Measurements from ENCODE around the gene MS4A6A.
"Not testable (repeated sequence)": the region's sequence is repeated elsewhere in the genome, so short reads cannot be mapped to it uniquely, and the experiment has no call there.

MS4A6A gene, protein sequence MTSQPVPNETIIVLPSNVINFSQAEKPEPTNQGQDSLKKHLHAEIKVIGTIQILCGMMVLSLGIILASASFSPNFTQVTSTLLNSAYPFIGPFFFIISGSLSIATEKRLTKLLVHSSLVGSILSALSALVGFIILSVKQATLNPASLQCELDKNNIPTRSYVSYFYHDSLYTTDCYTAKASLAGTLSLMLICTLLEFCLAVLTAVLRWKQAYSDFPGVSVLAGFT

DNA sequence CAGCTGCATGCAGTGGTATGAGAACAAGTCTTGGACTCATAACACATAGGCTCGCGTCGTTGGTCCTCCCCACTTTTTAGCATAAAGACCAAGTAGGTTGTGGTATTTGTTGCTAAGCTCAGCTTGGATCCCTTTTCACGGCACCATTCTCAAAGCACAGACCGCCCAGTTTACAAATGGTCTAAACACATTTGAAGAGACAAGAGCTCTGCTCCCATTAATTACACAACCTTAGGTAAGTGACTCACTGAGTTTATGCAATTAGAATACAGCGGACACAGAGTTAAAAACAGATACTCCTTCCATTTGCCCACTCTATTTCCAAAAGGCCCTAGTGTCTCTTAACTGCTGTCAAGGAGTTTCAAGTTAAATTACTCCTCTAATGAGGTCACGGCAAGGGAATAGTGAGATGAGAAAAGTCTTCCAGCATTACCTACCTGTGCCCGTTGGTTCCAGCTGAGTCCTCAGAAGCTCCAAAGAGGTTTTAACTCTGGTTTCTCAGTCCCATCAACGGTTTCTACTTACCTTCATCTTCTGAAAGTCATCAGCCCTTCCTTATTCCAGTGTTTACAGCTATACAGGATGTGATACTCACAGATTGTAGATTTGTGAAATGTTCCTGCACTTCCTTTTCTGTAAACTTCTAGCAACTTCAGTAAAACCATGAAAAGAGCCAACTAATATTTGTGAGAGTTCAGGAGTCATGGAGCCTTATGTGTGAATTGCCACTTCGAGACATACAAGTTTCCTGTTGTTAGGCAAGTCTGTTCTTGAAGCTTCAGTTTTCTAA is at the start of gene MS4A6A:
Gene MS4A6A, minus strand, starts transcription at position 543 of the 790 bp plus-strand sequence. CDS start 1,356 bp downstream, outside the sequence.
- DNase-seq: no peak

DNA sequence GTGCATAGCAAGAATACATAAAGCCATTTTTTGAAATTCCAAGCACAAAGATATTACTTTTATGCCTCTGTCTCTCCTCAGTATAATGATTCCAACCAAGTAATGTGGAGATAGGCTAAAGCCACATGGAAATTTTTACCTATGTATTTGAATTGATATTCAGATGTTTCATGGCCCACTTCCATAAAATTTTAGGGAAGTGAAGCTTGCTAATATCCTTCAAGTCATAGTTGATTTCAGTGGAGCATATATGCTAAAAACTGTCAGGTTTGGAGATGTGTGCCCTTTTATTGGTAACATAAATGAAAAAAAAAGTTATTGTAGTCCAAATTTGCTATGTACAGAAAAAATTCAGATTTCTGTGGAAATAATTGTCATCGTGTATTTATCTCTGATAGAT is 47.8 kb upstream of the MS4A6A start:
- no peak for DNase-seq

DNA sequence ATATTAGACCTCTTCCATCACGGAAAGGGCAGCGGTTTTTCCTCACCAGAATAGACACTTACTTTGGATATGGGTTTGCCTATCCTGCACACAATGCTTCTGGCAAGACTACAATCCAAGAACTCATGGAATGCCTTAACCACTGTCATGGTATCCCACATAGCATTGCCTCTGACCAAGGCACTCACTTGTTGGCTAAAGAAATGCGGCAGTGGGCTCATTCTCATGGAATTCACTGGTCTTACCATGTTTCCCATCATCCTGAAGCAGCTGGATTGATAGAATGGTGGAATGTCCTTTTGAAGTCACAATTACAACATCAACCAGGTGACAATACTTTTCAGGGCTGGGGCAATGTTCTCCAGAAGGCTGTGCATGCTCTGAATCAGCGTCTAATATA is 39.3 kb upstream of the MS4A6A start:
- DNase-seq: no peak

GRCh38 chr11:60221692-60222091 is 38.8 kb upstream of the MS4A6A start:
- DNase-seq: no peak

- DNase-seq: no peak
Observed at GRCh38 chr11:60221181-60221580, 38.3 kb upstream of the MS4A6A start.

DNA sequence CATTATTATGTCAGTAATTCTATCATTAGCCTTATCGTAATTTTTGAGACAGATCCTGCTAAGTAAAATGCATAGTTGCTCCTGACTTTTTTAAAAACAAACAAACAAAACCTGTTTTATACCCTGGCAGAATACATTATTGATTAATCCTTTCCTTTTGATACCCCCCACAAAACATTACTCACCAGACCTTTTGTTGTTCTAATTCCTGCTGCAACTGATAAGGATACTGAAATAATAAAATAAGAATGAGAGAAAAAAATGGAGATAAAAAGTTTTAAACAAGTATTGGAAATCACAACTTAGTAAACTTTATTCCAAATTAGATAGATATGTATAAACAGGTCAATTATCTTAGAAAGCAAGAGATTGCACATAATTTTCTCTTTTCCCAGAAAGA is 31.5 kb upstream of the MS4A6A start:
- no peak for DNase-seq

- no peak for DNase-seq
Observed at GRCh38 chr11:60211206-60211605, 28.3 kb upstream of the MS4A6A start.

DNA sequence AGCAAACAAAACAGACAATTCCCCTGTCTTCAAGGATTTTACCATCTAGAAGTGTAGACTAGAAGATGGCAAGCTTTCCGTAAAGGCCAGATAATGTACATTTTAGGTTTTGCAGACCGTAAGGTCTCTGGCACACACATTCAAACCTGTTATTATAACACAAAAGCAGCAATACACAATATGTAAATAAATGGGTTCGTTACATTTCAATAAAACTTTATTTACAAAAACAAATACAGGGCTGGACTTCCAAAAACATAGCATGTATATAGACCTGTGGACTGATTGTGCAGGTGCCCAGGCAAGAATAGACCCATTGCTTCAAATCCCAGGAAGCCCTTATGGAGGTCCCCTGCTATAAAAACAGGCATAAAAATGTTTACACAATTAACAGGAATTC is 27.1 kb upstream of the MS4A6A start:
- DNase-seq: no peak

DNA sequence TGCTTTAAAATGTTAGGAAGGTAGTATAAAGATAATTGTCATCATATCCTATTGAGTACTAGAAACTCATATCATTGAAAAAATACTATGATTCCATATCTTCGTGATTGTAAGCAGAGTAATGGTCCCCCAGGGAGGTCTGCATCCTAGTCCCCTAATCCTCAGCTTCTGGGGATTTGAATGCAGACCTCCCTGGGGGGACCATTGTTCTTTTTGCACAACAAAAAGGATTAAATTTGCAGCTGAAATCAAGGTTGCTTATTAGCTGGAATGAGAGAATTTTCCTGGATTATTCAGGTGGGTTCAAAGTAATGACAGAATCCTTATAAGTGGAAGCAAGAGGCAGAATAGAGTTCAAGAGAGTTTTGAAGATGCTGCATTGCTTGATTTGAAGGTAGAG is 26.1 kb upstream of the MS4A6A start:
- DNase-seq: no peak

DNA sequence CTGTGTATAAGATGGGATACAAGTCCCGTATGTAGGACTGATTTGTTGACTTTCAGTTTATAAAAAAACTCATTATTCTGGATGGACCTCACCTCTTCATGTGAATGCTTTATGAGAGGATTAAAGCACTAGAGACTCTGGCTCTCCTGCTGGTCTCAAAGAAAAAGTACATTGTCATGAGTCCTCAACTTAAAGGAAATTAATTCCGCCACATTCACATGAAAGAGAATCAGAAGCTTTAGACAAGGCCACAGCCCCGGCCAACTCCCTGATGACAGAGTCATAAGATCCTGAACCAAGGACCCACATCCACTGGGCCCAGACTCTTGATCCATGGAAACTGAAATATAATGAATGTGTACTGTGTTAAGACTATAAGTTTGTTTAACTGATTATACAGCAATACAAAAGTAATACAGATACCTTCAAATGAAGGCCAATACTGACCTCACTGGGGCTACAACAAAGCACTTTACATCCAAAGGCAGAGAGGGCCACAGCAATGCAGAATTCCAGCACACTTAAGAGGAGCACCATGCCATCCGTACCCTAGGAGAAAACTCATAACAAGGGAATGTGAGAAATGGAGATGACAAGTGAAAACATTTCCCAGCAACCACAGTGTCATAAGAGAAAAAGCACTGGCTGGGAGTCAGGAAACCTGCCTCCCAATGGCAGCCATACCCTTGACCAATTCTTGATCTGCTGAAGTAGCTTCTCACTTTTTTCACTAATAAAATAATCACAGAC is 25.4 kb upstream of the MS4A6A start:
- no peak for DNase-seq

DNA sequence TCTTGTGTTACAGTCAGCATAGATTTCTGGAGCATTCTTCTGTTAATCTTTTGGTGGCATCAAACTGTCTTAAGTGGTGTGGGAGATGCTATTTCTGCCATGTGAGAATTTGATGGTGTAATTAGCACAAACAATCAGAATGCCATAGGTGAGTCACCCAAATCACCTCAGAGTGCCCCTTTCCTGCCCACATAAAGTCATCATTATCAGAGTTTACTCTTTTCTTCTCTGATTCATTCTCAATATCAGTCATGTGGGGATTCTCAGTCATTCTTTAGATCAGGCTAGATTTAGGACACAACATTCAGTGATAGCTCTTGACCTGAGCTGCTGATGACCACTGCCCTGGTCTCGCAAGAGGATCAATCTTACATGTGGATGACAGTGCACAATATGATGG is 23.7 kb upstream of the MS4A6A start:
- DNase-seq: no peak

- DNase-seq: no peak
Observed at GRCh38 chr11:60204922-60205321, 22.0 kb upstream of the MS4A6A start.

GRCh38 chr11:60201334-60201733 is 18.5 kb upstream of the MS4A6A start:
- DNase-seq: not testable (repeated sequence)

DNA sequence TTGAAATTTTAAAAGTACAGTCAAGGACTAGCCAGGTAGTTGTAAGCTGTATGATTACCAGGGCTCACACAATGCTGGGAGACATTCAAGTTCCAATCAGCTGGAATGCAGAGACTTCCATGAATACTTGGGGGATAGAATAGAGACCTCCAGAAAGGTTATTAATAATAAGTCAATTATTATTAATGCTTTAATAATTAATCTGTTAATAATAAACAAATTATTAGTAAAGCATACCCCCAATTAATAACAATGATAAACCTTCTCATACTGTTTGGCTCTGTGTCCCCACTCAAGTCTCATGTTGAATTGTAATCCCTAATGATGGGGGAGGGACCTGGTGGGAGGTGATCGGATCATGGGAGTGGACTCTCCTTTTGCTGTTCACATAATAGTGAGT is 14.6 kb upstream of the MS4A6A start:
- DNase-seq: no peak

- no peak for DNase-seq
Observed at GRCh38 chr11:60195923-60196368, 13.1 kb upstream of the MS4A6A start.

DNA sequence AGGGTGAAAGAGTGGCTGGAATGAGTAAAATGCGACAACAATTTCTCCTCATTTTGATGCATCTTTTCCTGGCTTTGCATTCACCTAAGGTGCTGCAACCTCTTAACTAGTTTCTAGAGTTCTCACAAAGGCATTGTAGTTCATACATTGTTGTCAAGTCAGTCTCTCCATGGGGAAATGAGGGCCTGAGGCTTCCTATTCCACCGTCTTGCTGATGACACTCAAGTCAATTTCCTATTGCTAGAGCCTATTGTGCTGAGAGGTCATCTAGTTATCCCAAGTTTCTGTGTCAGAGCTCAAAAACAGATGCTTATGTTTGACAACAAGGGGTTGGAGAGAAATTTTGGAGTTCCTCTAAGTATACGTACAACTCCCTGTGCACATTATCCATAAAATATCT is 11.6 kb upstream of the MS4A6A start:
- no peak for DNase-seq

- no peak for DNase-seq
Observed at GRCh38 chr11:60193687-60194433, 11.0 kb upstream of the MS4A6A start.

DNA sequence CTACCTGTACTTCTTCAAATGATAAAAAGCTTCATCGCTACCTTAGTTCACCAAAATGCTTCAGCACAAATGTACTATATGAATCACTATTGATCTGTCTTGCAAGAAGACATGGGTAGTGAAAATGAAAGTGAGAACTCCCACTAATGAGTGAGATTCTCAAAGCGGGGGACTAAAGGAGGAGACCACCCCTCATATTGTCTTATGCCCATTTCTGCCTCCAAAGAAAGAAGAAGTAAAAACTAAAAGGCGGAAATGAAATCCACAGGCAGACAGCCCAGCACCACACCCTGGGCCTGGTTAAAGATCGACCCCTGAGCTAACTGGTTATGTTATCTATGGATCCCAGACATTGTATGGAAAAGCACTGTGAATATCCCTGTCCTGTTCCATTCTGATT is 9.7 kb upstream of the MS4A6A start:
- DNase-seq: not testable (repeated sequence)

DNA sequence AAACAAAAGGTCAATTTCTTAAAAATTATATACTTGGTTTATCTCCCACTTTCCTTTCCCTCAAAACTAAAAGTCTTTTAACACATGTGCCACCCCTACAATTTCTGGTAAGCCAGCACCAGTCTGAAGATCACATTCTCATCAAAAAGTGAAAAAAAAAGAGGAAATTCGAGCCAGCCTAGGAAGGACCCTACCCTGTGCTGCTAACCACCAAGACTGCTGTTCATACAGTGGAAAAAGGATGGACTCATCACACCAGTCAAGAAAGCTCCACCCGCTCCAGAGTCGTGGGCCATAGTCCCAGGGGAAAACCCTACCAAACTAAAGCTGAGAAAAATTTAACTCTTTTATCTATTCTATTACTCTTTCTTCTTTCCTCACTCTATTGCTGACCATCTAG is 5.6 kb upstream of the MS4A6A start:
- not testable (repeated sequence) for DNase-seq

DNA sequence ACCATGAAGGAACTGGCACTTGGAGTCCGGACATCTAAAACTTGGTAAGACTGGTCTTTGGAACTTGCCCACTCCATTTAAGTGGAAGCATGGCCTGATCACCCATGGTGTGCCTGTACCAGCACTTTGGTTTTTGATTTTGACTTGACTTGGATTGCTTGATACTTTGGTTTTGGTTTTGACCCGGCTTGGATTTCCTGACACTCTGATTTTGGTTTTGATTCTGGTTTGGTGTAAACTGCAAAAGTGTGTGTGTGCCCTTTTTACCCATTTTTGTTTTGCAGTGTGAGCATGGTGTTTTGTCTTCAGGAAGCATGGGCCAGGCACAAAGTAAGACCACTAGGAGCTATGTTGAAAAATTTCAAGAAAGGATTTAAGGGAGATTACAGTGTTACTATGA is 3.2 kb upstream of the MS4A6A start:
- not testable (repeated sequence) for DNase-seq

DNA sequence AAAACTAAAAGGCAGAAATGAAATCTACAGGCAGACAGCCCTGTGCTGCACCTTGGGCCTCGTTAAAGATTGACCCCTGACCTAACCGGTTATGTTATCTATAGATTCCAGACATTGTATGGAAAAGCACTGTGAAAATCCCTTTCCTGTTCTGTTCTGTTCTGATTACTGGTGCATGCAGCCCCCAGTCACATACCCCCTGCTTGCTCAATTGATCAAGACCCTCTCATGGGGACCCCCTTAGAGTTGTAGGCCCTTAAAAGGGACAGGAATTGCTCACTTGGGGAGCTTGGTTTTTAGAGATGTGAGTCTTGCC is 2.6 kb upstream of the MS4A6A start:
- not testable (repeated sequence) for DNase-seq

GRCh38 chr11:60184824-60185511 is 2.1 kb upstream of the MS4A6A start:
- DNase-seq: no peak

Measured in cerebellar nuclear complex (tissue), 1 donor.